GM19395 (cell line): Measurements from ENCODE around the gene PIK3R3.

Experiments used
- ATAC-seq: cut with Tn5 transposase; IDR thresholded peaks from one replicate; pipeline ENCODE4 v1.9.1; 2021; ENCODE audit warnings: mild to moderate bottlenecking, moderate library complexity; ENCODE audit not compliant: unreplicated experiment

The PIK3R3 gene

GRCh38 chr1:46030876-46031660, 101.4 kb downstream of the PIK3R3 start:
- no peak for ATAC-seq

GRCh38 chr1:46030074-46030870, 102.2 kb downstream of the PIK3R3 start:
- no peak for ATAC-seq

GRCh38 chr1:46027788-46028573, 104.4 kb downstream of the PIK3R3 start:
- no peak for ATAC-seq

GRCh38 chr1:46026531-46026930, 105.9 kb downstream of the PIK3R3 start:
- ATAC-seq, result no peak

GRCh38 chr1:46021046-46021996, 111.1 kb downstream of the PIK3R3 start:
- ATAC-seq, result no peak

- no peak for ATAC-seq
Measured at GRCh38 chr1:46020010-46020409, 112.4 kb downstream of the PIK3R3 start.

- ATAC-seq, result no peak
Measured at GRCh38 chr1:46019348-46019747, 113.1 kb downstream of the PIK3R3 start.

GRCh38 chr1:46017876-46018503, 114.4 kb downstream of the PIK3R3 start:
- no peak for ATAC-seq

- no peak for ATAC-seq
Measured at GRCh38 chr1:46013581-46013980, 118.8 kb downstream of the PIK3R3 start.

- ATAC-seq, result no peak
Measured at GRCh38 chr1:46012236-46012635, 120.2 kb downstream of the PIK3R3 start.

GRCh38 chr1:46011121-46011695, 121.2 kb downstream of the PIK3R3 start:
- ATAC-seq, result no peak

GRCh38 chr1:46010611-46011010, 121.8 kb downstream of the PIK3R3 start:
- ATAC-seq, result no peak

GRCh38 chr1:46008585-46008984, 123.8 kb downstream of the PIK3R3 start:
- no peak for ATAC-seq

GRCh38 chr1:46005594-46005993, 126.8 kb downstream of the PIK3R3 start:
- ATAC-seq, result no peak

GRCh38 chr1:46004492-46004891, 127.9 kb downstream of the PIK3R3 start:
- ATAC-seq, result no peak

- ATAC-seq, result no peak
Measured at GRCh38 chr1:46003315-46003714, 129.1 kb downstream of the PIK3R3 start.

GRCh38 chr1:46002551-46003150, 129.8 kb downstream of the PIK3R3 start:
- no peak for ATAC-seq

GRCh38 chr1:46001081-46001785, 131.2 kb downstream of the PIK3R3 start:
- ATAC-seq, result no peak
